ENCODE measurements around the gene SP2.

The SP2 gene

GRCh38 chr17:47898241-47898640, 2.2 kb downstream of the SP2 start:
- no peaks in the 10 kb centered on the region for H3K27me3 ChIP-seq (replicated peaks; ENCODE audit: control insufficient read depth, insufficient read depth, low read length)
- TF ChIP-seq CTCF (IDR thresholded peaks at IDR 0.05; ENCODE audit: insufficient read depth, low read length, poor library complexity, severe bottlenecking), result no peak
- H3K36me3 ChIP-seq (ENCODE audit: control insufficient read depth, insufficient read depth, low read length), result peaks cover 7% of the 10 kb centered on the region
- H3K4me3 ChIP-seq (replicated peaks; ENCODE audit: low read depth, low read length), result no peak overlapping the region
- DNase-seq (ENCODE audit: extremely low read depth, insufficient read length), result no peak

- H3K27me3 ChIP-seq (replicated peaks; ENCODE audit: control insufficient read depth, insufficient read depth, low read length), result no peaks in the 10 kb centered on the region
- H3K4me3 ChIP-seq (replicated peaks; ENCODE audit: low read depth, low read length), result no peak overlapping the region
- H3K36me3 ChIP-seq (ENCODE audit: control insufficient read depth, insufficient read depth, low read length), result peaks cover 7% of the 10 kb centered on the region
- TF ChIP-seq CTCF (IDR thresholded peaks at IDR 0.05; ENCODE audit: insufficient read depth, low read length, poor library complexity, severe bottlenecking), result no peak
- DNase-seq (ENCODE audit: extremely low read depth, insufficient read length), result no peak
Observed at GRCh38 chr17:47899643-47900042, 3.6 kb downstream of the SP2 start.

DNA sequence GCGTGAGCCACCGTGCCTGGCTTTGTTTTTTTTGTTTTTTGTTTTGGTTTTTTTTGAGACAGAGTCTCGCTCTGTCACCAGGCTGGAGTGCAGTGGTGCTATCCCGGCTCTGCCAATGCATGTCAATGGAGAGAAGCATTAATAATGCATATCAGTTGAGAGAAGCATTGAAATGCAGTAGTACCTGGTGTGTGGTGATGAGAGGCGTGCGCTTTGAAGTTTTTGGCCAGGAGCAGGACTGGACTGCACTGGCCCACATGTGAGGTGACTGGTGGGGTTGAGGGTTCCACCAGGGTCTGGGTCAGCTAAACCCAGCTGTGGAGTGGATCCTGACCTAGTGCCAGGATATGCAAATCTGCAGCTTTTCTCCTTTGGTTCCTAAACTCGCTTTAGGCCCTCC, 5.4 kb downstream of the SP2 start:
- H3K4me3 ChIP-seq (replicated peaks; ENCODE audit: low read depth, low read length), result no peak overlapping the region
- no peaks in the 10 kb centered on the region for H3K27me3 ChIP-seq (replicated peaks; ENCODE audit: control insufficient read depth, insufficient read depth, low read length)
- TF ChIP-seq CTCF (IDR thresholded peaks at IDR 0.05; ENCODE audit: insufficient read depth, low read length, poor library complexity, severe bottlenecking), result no peak
- DNase-seq (ENCODE audit: extremely low read depth, insufficient read length), result no peak
- H3K36me3 ChIP-seq (ENCODE audit: control insufficient read depth, insufficient read depth, low read length), result peaks cover 11% of the 10 kb centered on the region

DNA sequence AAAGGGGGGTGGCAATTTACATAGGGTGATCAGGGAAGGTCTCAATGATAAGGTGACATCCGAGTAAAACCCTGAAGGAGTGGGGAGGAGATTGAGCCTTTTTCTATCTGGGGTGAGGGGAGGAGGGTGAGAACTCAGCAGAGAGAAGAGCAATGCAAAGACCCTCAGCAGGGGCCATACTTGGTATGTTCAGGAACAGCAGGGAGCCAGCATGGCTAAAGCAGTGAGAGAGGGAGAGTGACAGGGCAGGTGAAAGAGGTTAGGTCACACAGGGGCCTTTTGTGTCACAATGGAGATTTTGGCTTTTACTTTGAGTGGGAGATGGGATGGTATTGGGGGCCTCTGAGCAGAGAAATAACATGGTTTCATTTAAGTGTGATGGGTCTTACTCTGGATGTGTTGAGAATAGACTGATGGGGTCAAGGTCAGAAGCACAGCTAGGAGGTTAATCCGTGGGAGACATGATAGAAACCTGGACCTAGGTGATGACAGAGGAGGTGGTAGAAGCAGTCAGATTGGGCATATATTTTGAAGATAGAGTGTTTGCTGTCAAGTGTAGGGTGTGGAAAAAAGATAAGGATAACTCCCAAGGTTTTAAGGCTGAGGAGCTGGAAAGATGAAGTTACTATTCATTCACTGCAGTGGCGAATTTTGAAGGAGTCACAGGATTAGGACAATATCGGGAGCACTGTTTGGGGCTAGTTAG, 6.2 kb downstream of the SP2 start:
- Histone ChIP-seq H3K36me3 (ENCODE audit: control insufficient read depth, insufficient read depth, low read length) (peaks cover 11% of the 10 kb centered on the region), H3K4me3 (replicated peaks; ENCODE audit: low read depth, low read length) (no peak overlapping the region), H3K27me3 (replicated peaks; ENCODE audit: control insufficient read depth, insufficient read depth, low read length) (no peaks in the 10 kb centered on the region)
- no peak for DNase-seq (ENCODE audit: extremely low read depth, insufficient read length)
- no peak for TF ChIP-seq CTCF (IDR thresholded peaks at IDR 0.05; ENCODE audit: insufficient read depth, low read length, poor library complexity, severe bottlenecking)

- no peak overlapping the region for H3K4me3 ChIP-seq (replicated peaks; ENCODE audit: low read depth, low read length)
- H3K36me3 ChIP-seq (ENCODE audit: control insufficient read depth, insufficient read depth, low read length), result peaks cover 7% of the 10 kb centered on the region
- no peak for TF ChIP-seq CTCF (IDR thresholded peaks at IDR 0.05; ENCODE audit: insufficient read depth, low read length, poor library complexity, severe bottlenecking)
- DNase-seq (ENCODE audit: extremely low read depth, insufficient read length), result no peak
- no peaks in the 10 kb centered on the region for H3K27me3 ChIP-seq (replicated peaks; ENCODE audit: control insufficient read depth, insufficient read depth, low read length)
Observed at GRCh38 chr17:47905221-47905733, 9.2 kb downstream of the SP2 start.
